Omental fat pad (tissue), 4 donors: Measurements from ENCODE around the gene HSPH1. TPM values are rescaled to one million over a fixed set of nuclear protein-coding genes. Genes with fewer than 3 reads are reported as not detected.
A peak's percentile ranks its signal among the peaks of the same experiment; 100 is the strongest.

Experiments
- ATAC-seq: fragments of 150-250 bp; one replicate; pipeline ENCODE4 v1.9.1; 2016; ENCODE audit warnings: mild to moderate bottlenecking, moderate library complexity; ENCODE audit not compliant: low FRiP score
- DNase-seq: peaks from one replicate; pipeline ENCODE4 v3.0.0-alpha.2; 2019; ENCODE audit warnings: low spot score
- total RNA-seq, 4 donors: library from RNA; depleted of rRNA; stranded (reverse); fragments of >200 nt; gene quantifications; one replicate each; pipeline ENCODE4 v1.1.0, GENCODE V29; 2016
- TF ChIP-seq, protein P1 (sequence below), 3 donors: fragments of 450-650 bp; IDR thresholded peaks; one replicate each; pipeline ENCODE4 v1.5.1; 2016 to 2017; ENCODE audit warnings: antibody characterized with exemption in 3 of 3, mild to moderate bottlenecking in 3 of 3, moderate library complexity in 2 of 3

The HSPH1 gene
- 100 to 1,000 TPM in 1 of 4 donors, 10 to 100 TPM in 3; 36.2 to 340 (median 66.4) TPM for total RNA-seq

DNA sequence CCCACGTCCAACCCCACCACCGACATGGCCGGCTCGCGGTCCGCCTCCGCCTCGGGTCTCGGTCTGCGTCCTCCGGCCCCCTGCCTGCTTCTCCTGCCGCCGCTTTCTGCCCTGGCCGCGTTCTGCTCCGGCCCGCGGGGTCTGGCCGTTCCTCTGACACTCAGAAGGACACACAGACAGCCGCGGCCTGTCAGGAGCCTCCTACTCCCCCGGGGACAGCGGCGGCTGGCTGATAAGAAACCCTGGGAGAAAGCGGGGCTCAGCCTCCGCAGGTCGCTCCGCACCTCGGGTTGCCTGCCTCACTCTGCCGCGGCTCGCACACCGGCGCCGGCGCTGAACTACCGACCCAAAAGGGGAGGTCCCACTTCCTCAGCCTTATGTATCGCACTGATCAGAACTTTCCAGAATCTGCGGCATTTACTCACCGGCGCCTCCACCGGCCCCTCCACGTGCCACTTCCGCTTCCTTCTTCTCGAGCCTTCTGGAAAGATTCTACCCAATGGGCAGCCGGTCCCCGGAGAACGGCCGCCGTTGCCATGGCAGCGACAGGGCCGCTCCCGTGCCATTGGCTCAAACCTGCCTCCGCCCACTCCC is at the start of gene HSPH1:
TSS of gene HSPH1 (minus strand) at position 348 of the 594 bp plus-strand sequence. CDS start at position 26, 322 bp downstream.
- TF ChIP-seq, protein P1, sequence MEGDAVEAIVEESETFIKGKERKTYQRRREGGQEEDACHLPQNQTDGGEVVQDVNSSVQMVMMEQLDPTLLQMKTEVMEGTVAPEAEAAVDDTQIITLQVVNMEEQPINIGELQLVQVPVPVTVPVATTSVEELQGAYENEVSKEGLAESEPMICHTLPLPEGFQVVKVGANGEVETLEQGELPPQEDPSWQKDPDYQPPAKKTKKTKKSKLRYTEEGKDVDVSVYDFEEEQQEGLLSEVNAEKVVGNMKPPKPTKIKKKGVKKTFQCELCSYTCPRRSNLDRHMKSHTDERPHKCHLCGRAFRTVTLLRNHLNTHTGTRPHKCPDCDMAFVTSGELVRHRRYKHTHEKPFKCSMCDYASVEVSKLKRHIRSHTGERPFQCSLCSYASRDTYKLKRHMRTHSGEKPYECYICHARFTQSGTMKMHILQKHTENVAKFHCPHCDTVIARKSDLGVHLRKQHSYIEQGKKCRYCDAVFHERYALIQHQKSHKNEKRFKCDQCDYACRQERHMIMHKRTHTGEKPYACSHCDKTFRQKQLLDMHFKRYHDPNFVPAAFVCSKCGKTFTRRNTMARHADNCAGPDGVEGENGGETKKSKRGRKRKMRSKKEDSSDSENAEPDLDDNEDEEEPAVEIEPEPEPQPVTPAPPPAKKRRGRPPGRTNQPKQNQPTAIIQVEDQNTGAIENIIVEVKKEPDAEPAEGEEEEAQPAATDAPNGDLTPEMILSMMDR (IDR thresholded peaks at IDR 0.05): no peak
- ATAC-seq (peak; percentile 96), DNase-seq (peak; percentile 94)

DNA sequence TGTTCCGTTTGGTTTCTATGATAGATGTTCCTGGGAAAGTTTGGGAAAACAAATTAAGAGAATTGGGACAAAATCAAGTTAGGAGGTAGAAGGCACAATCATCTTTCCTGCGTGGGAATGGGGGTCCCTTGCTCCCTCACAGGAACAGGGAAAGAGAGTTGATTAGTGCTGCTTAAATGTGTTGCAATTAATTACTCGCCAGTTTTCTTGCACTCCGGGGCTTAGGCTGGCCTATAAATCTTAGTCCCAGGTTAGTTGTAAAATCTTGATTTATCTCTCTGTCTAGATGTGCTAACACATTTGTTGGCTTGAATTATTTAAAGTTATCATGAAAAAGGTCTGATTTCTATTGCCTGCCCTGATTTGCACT is 48.1 kb upstream of the HSPH1 start:
- ATAC-seq (no peak), DNase-seq (no peak)
- TF ChIP-seq, protein P1 (IDR thresholded peaks at IDR 0.05): no peak

DNA sequence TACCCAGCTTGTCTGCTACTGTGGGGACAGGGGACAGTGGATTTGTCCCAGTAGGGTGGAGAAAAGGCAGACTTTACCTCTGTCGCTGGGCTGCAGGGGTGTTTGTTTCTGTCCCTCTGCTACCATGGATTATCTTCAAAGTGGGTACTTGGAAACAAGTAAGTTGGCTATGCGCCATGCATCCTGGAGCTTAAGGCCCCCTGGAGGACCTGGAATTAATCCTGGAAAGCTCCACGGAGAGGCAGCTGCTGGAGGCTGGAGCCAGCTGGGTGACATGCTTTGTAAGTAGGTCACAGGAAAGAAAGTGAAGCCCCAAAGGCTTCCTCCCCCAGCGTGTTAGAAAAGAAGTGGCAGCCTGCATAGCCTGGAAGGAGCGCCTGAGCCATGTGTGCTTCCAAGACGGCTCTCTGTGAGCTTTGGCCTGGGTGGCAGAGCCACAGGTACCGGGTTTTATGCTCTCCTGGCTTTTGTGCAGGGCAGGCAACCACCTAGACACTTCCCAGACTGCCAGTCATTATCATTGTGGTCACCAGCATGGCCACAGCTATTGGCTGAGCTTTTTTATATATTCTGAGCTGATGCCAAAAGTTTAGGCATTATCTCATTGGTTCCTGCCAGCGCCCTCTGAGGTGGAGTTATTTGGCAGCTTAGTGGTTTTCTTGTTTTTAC is 47.6 kb upstream of the HSPH1 start:
- ATAC-seq: no peak

DNA sequence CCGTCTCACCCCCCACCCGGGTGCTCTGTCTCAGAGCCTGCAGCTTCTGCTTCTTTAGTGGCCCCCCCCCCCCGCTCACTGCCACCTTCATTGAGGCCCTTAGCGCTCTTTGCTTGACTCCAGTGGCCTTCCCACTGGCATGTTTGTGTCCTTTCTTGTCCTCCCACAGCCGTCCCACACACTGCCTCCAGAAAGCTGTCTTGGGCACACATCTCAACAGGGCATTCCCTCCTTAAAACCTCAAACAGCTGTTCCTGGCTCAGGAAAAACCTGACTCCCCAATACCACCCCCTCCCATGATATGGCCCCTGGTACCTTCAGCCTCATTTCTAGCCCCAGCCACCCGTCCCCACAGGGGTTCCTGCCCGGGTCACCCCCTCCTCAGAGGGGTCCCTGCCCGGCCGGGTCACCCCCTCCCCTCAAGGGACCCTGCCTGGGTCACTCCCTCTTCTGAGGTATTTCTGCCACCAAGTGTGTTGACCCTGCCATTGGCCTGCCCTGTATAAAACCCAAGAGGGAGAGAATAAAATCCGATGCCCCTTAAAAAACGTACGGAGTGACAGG is 46.9 kb upstream of the HSPH1 start:
- DNase-seq (no peak), ATAC-seq (no peak)
- TF ChIP-seq, protein P1 (IDR thresholded peaks at IDR 0.05): no peak

More for the DNA sequence above, 47.6 kb upstream of the HSPH1 start:
- TF ChIP-seq, protein P1 (IDR thresholded peaks at IDR 0.05): no peak
- DNase-seq: no peak

DNA sequence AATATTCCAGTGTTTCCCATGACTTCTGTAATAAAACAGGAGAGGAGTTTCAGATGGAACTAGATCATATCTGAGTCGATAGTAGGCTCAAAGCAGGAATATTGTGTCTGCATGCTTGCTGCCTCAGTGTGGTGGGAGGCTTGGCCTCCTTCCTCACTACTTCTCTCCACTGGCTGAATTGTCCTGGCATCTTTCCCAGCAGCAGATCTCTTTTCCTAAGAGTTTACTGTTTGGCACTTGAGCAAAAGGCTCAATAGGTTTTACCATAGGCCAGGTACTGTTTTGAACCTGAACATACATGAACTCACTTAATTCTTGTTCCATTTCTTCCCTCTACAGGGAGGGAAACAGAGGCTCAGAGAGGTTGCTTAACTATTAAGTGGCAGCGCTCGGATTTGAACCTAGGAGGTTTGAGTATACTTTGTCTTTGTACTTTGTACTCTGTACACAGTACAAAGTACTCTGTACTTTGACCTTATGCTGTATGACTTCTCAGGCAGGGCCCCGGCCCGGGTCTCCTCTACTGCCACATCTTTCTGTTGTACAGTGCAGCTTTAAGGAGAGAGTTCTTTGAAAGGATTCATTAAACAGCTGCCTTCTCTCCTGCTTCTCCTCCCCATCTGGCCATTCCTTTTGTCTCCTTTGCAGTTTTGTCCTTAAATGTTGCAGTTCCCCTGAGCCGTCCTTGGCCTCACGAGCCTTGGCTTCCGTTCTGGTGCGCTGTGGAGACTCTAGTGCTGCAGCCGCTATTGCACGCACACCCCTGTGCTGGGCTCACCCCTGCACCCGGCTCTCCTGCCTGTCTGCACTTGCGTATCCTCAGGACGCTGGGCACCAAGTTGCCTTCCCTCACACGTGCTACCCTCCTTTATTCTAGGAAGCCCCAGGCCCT is 46.2 kb upstream of the HSPH1 start:
- no peak for DNase-seq
- TF ChIP-seq, protein P1 (IDR thresholded peaks at IDR 0.05): no peak
- no peak for ATAC-seq

DNA sequence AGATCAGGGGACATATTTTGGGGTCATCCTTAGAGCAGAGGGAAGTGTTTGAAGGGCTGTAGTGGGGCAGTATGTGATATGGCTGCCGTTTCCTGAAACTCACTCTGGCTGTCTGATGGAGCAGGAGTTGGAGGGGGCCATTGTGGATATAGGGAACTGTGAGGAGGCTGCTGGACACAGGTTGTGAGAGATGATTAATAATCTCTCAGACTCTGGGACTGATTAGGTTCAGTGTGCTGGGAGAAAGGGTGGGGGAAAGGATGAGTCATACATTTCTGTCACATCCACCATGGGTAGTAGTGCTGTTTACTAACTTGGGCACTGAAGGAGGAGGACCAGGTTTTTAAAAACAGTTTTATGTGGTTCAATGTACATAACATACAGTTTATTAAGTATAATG is 42.9 kb upstream of the HSPH1 start:
- TF ChIP-seq, protein P1 (IDR thresholded peaks at IDR 0.05): no peak
- no peak for DNase-seq
- no peak for ATAC-seq
